ENCODE data around the gene HYDIN. TPM values are rescaled to one million over a fixed set of nuclear protein-coding genes. Genes with fewer than 3 reads are reported as not detected.

Gene HYDIN
- total RNA-seq, 1 experiment from 2014 or later, result not detected

GRCh38 chr16:71263582-71263981, 33.1 kb upstream of the HYDIN start:
- H3K9ac ChIP-seq (ENCODE audit: low read length), result no peak overlapping the region
- ChIA-PET RAD21 (ENCODE audit: low non-redundant PET in 1 of 2, low total read pairs in 2 of 2, uncharacterized antibody in 2 of 2, unreplicated experiment in 2 of 2) (no interaction called here), POLR2A (interaction anchor here (0.7 kb wide), 1 partner anchor 12 kb away, joined by 3 read pairs; no protein-coding TSS in a partner anchor), CTCF (no interaction called here)
- no peak overlapping the region for H2AFZ ChIP-seq (ENCODE audit: low read depth, low read length, poor library complexity, severe bottlenecking)
- 0 out of 2 replicates have a peak, but pooled peaks cover 7% of the 10 kb centered on the region for H3K27me3 ChIP-seq (ENCODE audit: insufficient read depth, low read length)
- intact Hi-C loops (cut with micrococcal nuclease), result no loop called here
- TF ChIP-seq MAX (IDR thresholded peaks at IDR 0.05), result no peak
- no peak for TF ChIP-seq POLR2AphosphoS5 (IDR thresholded peaks at IDR 0.05; ENCODE audit: low read depth, low read length)
- TF ChIP-seq ATF3 (IDR thresholded peaks at IDR 0.05), result no peak
- no peak for TF ChIP-seq EZH2phosphoT487 (IDR thresholded peaks at IDR 0.05; ENCODE audit: borderline replicate concordance)
- TF ChIP-seq ZBTB33 (IDR thresholded peaks at IDR 0.05; ENCODE audit: extremely low read depth, insufficient replicate concordance, low read length), result no peak
- TF ChIP-seq SP1 (IDR thresholded peaks at IDR 0.05; ENCODE audit: low read depth), result no peak
- TF ChIP-seq REST (IDR thresholded peaks at IDR 0.05; ENCODE audit: low read depth), result no peak
- H3K79me2 ChIP-seq (ENCODE audit: insufficient read depth, low read length), result no peaks in the 10 kb centered on the region
- DNase-seq (ENCODE audit: low read depth, low spot score) (no peak), ATAC-seq (no peak)
- H3K36me3 ChIP-seq (ENCODE audit: control insufficient read depth in 1 of 2, insufficient read depth in 2 of 2, low read length in 2 of 2), result no peaks in the 10 kb centered on the region
- no peak overlapping the region for H3K4me3 ChIP-seq (replicated peaks in 1 of 2; ENCODE audit: low read depth in 1 of 2, low read length in 2 of 2)
- no TSS peak for BruUV-seq (replicated peaks)
- no peaks in the 10 kb centered on the region for H3K9me3 ChIP-seq (ENCODE audit: control insufficient read depth in 1 of 2, insufficient read depth in 1 of 2, low read depth in 1 of 2, low read length in 2 of 2)
- no peak overlapping the region for H3K27ac ChIP-seq (ENCODE audit: low read depth, low read length)
- no peaks in the 10 kb centered on the region for H4K20me1 ChIP-seq (ENCODE audit: insufficient read depth)
- no peak overlapping the region for H3K4me2 ChIP-seq (ENCODE audit: low read length)
- no peaks in the 10 kb centered on the region for H3K9me2 ChIP-seq (ENCODE audit: insufficient read depth)
- no peaks in the 10 kb centered on the region for H3K4me1 ChIP-seq (ENCODE audit: control insufficient read depth in 1 of 2, insufficient read depth in 2 of 2, low read length in 2 of 2)
